Measurements from ENCODE around the gene CEP41.
A peak's percentile ranks its signal among the peaks of the same experiment; 100 is the strongest.

CEP41 gene, protein sequence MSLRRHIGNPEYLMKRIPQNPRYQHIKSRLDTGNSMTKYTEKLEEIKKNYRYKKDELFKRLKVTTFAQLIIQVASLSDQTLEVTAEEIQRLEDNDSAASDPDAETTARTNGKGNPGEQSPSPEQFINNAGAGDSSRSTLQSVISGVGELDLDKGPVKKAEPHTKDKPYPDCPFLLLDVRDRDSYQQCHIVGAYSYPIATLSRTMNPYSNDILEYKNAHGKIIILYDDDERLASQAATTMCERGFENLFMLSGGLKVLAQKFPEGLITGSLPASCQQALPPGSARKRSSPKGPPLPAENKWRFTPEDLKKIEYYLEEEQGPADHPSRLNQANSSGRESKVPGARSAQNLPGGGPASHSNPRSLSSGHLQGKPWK

DNA sequence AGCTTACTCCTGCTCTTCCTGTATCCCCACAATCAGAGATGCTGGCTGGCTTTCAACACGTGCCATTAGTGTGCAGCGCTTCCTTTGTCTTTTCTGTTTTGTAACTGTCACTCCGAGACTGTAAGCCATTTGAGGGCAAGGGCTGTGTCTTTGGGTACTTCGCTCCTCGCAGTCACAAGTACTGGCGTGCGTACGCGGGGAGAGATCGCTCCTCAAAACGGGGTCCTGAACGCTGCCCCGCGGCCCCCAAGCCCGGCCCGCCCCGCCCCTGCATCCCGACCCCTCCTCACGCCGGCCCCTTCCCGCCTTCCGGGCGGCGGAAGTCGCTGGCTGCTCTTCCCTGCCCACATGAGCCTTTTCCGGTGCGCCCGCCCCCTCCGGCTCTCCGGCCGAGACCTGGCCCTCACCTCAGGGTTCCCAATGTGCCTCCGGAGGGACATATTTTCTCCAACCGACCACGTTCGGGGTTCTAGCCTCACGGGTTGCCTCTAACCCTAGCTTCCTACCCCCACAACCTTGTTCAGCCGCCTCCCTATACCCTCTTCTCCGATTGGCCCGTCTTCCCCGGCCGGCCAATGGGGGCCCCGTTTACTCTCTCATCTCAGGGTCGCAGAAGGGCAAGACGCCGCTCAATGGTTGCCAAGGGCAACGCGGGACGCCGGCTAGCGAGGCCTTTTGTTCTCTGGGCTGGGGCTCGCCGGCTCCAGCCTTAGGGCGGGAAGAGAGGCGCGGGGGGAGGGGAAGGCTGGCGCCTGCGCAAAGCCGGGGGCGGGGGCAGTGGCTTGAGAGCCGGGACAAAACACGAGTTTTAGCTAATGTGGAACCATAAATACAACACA, at the start of gene CEP41:
CEP41 (minus strand) TSS at position 490 of the 839 bp plus-strand sequence; CDS start at position 440, 50 bp downstream.
- no peaks in the 10 kb centered on the region for H3K27me3 ChIP-seq (ENCODE audit: control insufficient read depth, insufficient read depth, low read length)
- H3K4me1 ChIP-seq (ENCODE audit: control insufficient read depth, insufficient read depth, low read length) = peaks cover 9% of the 10 kb centered on the region
- peak within 1 kb of the TSS; percentile 99 for H3K27ac ChIP-seq (ENCODE audit: low read depth, low read length)
- no peaks in the 10 kb centered on the region for H3K36me3 ChIP-seq (ENCODE audit: control insufficient read depth, insufficient read depth, low read length)
- H3K9ac ChIP-seq (ENCODE audit: low read depth, low read length) = peak within 1 kb of the TSS; percentile 99
- peak within 1 kb of the TSS; percentile 90 for H3K4me3 ChIP-seq (ENCODE audit: low read depth, low read length)
- no peaks in the 10 kb centered on the region for H3K9me3 ChIP-seq (ENCODE audit: control insufficient read depth, insufficient read depth, low read length)

DNA sequence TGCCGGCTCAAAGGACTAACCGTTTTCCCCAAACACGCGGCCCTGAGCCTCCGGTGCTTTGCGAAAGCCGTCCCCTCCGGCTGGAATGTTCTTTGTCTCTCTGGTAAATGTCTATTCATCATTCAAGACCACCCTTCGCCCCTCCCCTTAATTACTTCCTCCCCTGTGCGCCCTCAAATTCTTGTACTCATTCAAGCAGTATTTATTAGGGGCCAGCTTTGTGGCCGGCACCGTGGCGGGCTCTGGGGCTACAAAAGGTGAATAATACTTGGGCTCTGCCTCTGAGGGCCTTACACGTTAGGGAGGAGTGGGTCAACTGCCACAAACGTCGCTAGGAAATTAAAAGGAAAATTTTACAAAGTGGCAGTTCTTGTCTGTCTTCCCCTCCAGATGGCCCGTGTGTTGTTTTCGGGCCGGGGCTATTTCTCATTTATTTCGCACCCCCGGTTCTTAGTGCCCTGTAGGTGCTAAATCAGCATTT, 49.5 kb upstream of the CEP41 start:
- H3K27me3 ChIP-seq (ENCODE audit: control insufficient read depth, insufficient read depth, low read length) = peaks cover 26% of the 10 kb centered on the region
- H3K36me3 ChIP-seq (ENCODE audit: control insufficient read depth, insufficient read depth, low read length) = peaks cover 4% of the 10 kb centered on the region; the same call in 1 of the 2 replicates
- peak overlapping the region; percentile 44 for H3K27ac ChIP-seq (ENCODE audit: low read depth, low read length)
- H3K4me1 ChIP-seq (ENCODE audit: control insufficient read depth, insufficient read depth, low read length) = peaks cover 13% of the 10 kb centered on the region; the same call in 1 of the 2 replicates
- peak overlapping the region; percentile 37 for H3K9ac ChIP-seq (ENCODE audit: low read depth, low read length)
- peak overlapping the region; percentile 49 for H3K4me3 ChIP-seq (ENCODE audit: low read depth, low read length)
- H3K9me3 ChIP-seq (ENCODE audit: control insufficient read depth, insufficient read depth, low read length) = peaks cover 5% of the 10 kb centered on the region

DNA sequence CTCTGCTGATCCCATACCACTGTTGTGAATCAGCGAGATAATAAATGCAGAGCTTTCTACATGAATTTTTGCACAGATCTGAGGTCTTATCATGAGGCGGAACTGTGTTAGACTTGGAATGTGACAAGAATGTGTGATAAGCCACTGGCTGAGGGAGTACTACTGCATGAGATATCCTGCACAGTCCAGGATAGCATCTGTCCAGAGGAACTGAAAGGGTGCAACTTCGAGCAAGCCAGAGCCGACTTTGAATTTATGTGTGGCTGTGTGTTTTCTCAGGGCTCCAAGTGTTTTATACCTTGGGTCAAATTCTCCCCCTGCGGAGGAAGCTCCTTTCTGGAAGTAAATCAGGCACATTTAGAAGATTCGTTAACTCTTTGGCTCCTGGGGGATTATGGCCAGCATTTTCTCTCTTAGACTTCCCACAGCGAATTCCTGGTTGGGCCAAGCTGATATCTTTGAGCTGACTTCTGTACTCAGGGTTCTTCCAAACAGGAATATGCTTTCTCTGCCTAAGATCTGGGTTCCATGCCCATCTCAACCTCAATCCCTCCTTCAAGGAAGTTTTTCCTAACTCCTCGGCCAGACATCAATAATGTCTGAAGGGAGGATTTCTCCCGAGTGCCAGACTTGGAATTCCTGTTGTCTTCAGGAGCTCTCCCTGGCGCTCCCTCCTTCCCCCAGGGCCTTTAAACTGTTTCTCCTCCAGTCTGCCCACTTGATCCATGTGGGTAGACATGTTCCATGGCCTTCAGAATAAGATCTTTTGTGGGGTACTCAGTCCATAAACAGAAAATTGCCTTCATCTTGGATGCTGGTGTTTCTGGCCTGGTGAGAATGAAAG, 48.5 kb upstream of the CEP41 start:
- peaks cover 5% of the 10 kb centered on the region for H3K9me3 ChIP-seq (ENCODE audit: control insufficient read depth, insufficient read depth, low read length)
- 0 out of 2 replicates have a peak overlapping the region, but pooled peaks have one; percentile 49 for H3K4me3 ChIP-seq (ENCODE audit: low read depth, low read length)
- peaks cover 33% of the 10 kb centered on the region for H3K27me3 ChIP-seq (ENCODE audit: control insufficient read depth, insufficient read depth, low read length)
- peaks cover 13% of the 10 kb centered on the region; the same call in 1 of the 2 replicates for H3K4me1 ChIP-seq (ENCODE audit: control insufficient read depth, insufficient read depth, low read length)
- H3K9ac ChIP-seq (ENCODE audit: low read depth, low read length) = peak overlapping the region; percentile 37; the same call in 1 of the 2 replicates
- H3K27ac ChIP-seq (ENCODE audit: low read depth, low read length) = no peak overlapping the region
- H3K36me3 ChIP-seq (ENCODE audit: control insufficient read depth, insufficient read depth, low read length) = no peaks in the 10 kb centered on the region

DNA sequence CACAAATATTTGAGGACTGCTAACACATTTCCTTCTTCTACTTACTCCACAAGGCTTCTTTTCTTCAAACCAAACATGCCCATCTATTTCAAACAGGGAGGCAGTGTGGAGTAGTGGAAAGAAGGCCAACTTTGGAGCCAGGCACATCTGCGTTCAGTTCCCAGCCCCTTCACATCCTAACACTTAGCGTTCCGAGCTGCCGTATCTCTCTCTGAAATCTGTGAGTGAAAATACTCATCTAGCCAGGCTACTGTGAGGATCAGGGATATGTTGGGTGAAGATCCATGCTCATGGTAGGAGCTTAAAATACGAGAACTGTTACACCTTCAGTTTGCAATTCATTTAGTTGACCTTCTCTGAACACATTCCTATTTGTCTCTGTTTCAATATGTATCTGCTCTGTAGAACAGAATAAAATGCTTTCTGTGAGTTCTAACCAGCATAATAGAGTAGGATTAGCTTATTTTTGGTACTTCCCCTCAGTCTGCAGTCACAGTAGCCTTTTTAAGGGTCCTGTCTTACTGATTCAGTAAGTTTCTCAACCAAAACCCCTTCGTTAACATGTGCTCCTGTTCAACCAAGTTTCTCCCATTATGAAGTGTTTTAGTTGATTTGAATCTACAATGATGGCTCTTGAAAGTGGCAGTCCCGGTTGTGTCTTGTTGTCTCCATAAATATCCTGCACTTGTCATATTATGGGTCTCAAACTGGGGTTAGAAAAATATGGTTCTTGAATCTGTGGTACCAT, 47.8 kb upstream of the CEP41 start:
- peaks cover 31% of the 10 kb centered on the region for H3K27me3 ChIP-seq (ENCODE audit: control insufficient read depth, insufficient read depth, low read length)

DNA sequence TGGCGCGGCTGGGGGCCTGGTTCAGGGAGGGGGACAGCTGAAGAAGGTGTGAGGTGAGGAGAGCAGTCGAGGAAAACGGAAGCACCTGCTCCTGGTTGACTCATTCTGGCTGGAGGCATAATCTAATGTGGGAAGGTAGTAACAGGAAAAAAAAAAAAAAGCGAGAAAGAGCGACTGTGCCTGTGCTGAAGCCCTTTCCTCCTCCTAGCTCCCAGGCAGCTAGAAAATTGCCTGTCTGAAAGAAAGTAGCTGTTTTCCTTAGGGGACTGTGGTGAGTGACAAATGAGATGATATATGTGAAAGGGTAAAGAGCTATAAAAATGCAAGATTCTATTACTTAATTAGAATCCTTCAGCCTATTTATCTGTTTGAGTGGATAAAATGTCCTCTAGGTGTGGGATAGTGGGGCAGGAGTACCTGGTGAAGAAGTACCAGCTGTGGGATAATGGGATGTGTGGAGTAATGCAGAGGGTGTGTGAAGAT, 46.2 kb upstream of the CEP41 start:
- H3K27me3 ChIP-seq (ENCODE audit: control insufficient read depth, insufficient read depth, low read length) = peaks cover 16% of the 10 kb centered on the region
- H3K9me3 ChIP-seq (ENCODE audit: control insufficient read depth, insufficient read depth, low read length) = no peaks in the 10 kb centered on the region
- H3K36me3 ChIP-seq (ENCODE audit: control insufficient read depth, insufficient read depth, low read length) = no peaks in the 10 kb centered on the region
- H3K4me3 ChIP-seq (ENCODE audit: low read depth, low read length) = peak overlapping the region; percentile 84
- no peak overlapping the region for H3K27ac ChIP-seq (ENCODE audit: low read depth, low read length)
- H3K9ac ChIP-seq (ENCODE audit: low read depth, low read length) = peak overlapping the region; percentile 79
- peaks cover 6% of the 10 kb centered on the region; the same call in 1 of the 2 replicates for H3K4me1 ChIP-seq (ENCODE audit: control insufficient read depth, insufficient read depth, low read length)

More for the DNA sequence above, 47.8 kb upstream of the CEP41 start:
- H3K27ac ChIP-seq (ENCODE audit: low read depth, low read length) = no peak overlapping the region
- peaks cover 6% of the 10 kb centered on the region; the same call in 1 of the 2 replicates for H3K4me1 ChIP-seq (ENCODE audit: control insufficient read depth, insufficient read depth, low read length)
- peaks cover 5% of the 10 kb centered on the region for H3K9me3 ChIP-seq (ENCODE audit: control insufficient read depth, insufficient read depth, low read length)
- no peak overlapping the region for H3K9ac ChIP-seq (ENCODE audit: low read depth, low read length)
- H3K36me3 ChIP-seq (ENCODE audit: control insufficient read depth, insufficient read depth, low read length) = no peaks in the 10 kb centered on the region
- no peak overlapping the region for H3K4me3 ChIP-seq (ENCODE audit: low read depth, low read length)

DNA sequence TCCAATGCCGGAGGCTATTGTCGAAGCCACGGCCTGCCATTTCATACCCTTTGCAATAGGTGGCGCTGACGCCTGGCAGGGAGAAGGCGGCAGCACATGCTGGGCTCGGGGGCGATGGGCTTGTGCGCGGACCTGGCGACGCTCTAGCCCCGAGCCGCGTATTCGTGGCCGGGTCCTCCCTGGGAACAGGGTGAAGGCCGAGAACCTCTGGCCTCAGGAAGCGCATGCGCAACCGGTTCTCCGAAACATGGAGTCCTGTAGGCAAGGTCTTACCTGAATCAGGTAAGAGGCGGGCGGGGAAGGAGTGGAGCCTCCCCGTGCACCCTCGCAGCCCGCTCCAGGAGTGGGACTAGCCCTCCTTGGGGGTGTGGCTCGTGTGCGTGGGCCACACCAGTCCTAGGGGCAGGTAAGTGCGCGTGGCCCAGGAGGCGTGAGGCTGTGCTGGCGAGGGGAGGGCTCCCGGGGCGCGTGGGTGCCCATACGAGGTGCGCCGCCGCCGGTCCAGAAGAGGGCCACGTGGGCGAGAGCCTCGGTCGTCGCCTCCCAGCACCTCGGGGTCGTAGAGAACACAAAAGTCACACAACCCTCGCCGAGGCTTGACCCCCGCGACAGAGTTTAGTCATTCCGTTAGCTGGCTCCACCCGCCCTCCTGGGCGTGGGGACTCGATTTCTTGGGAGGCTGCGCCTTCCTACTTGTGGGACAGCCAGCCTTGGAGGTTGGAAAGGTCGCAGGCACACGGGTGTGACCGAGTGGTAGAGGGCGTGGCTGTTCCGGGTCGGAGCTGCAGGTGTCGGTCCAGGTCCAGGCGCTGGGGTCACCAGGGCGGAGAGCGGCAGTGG, 45.5 kb upstream of the CEP41 start:
- H3K9me3 ChIP-seq (ENCODE audit: control insufficient read depth, insufficient read depth, low read length) = no peaks in the 10 kb centered on the region
- H3K27me3 ChIP-seq (ENCODE audit: control insufficient read depth, insufficient read depth, low read length) = peaks cover 12% of the 10 kb centered on the region
- no peaks in the 10 kb centered on the region for H3K36me3 ChIP-seq (ENCODE audit: control insufficient read depth, insufficient read depth, low read length)
- peaks cover 6% of the 10 kb centered on the region; the same call in 1 of the 2 replicates for H3K4me1 ChIP-seq (ENCODE audit: control insufficient read depth, insufficient read depth, low read length)
- peak overlapping the region; percentile 84 for H3K4me3 ChIP-seq (ENCODE audit: low read depth, low read length)
- no peak overlapping the region for H3K27ac ChIP-seq (ENCODE audit: low read depth, low read length)
- peak overlapping the region; percentile 79 for H3K9ac ChIP-seq (ENCODE audit: low read depth, low read length)

DNA sequence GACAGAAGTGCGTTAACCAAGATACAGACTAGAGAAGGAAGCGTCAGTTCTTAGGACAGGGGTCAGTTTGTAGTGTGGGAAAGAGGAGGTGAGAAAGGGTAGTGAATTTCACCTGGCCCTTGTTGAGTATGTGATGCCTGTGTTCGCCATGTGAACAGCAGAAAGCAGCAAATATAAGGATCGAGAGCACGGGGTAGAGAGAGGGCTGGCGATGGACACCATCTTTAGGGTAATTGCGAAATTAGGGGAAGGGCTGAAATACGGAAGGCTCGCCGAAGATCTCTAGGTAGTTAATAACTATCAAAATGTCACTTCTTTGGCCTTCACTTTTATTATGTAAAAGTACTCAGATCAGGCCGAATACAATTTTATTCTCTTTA, 44.9 kb upstream of the CEP41 start:
- H3K9me3 ChIP-seq (ENCODE audit: control insufficient read depth, insufficient read depth, low read length) = no peaks in the 10 kb centered on the region
- H3K9ac ChIP-seq (ENCODE audit: low read depth, low read length) = no peak overlapping the region
- H3K27ac ChIP-seq (ENCODE audit: low read depth, low read length) = no peak overlapping the region
- H3K27me3 ChIP-seq (ENCODE audit: control insufficient read depth, insufficient read depth, low read length) = peaks cover 8% of the 10 kb centered on the region; the same call in 1 of the 2 replicates
- peaks cover 6% of the 10 kb centered on the region; the same call in 1 of the 2 replicates for H3K4me1 ChIP-seq (ENCODE audit: control insufficient read depth, insufficient read depth, low read length)
- no peaks in the 10 kb centered on the region for H3K36me3 ChIP-seq (ENCODE audit: control insufficient read depth, insufficient read depth, low read length)
- peak overlapping the region; percentile 84 for H3K4me3 ChIP-seq (ENCODE audit: low read depth, low read length)

DNA sequence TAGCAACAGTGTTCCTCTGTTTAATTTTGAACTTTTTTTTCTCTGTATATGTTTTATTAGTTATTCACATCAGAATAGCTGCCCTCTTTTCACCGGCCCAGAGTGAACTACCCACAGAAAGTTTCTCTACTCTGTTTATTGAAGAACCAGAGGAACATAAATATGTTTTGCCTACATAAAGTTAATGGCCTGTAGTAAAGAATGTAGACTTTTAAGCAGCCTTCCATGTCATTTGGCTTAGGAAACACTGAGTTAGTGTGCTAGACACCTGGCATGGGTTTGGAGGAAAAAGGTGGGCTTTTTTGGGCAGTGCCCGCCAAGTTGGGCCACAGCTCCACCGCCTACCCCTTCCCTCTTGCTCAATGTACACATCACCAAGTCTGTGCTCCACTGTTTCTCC, 42.2 kb upstream of the CEP41 start:
- no peak overlapping the region for H3K27ac ChIP-seq (ENCODE audit: low read depth, low read length)
- H3K4me1 ChIP-seq (ENCODE audit: control insufficient read depth, insufficient read depth, low read length) = no peaks in the 10 kb centered on the region; the same call in 1 of the 2 replicates
- H3K36me3 ChIP-seq (ENCODE audit: control insufficient read depth, insufficient read depth, low read length) = no peaks in the 10 kb centered on the region
- H3K4me3 ChIP-seq (ENCODE audit: low read depth, low read length) = no peak overlapping the region
- H3K27me3 ChIP-seq (ENCODE audit: control insufficient read depth, insufficient read depth, low read length) = peaks cover 8% of the 10 kb centered on the region; the same call in 1 of the 2 replicates
- no peaks in the 10 kb centered on the region for H3K9me3 ChIP-seq (ENCODE audit: control insufficient read depth, insufficient read depth, low read length)
- H3K9ac ChIP-seq (ENCODE audit: low read depth, low read length) = no peak overlapping the region

DNA sequence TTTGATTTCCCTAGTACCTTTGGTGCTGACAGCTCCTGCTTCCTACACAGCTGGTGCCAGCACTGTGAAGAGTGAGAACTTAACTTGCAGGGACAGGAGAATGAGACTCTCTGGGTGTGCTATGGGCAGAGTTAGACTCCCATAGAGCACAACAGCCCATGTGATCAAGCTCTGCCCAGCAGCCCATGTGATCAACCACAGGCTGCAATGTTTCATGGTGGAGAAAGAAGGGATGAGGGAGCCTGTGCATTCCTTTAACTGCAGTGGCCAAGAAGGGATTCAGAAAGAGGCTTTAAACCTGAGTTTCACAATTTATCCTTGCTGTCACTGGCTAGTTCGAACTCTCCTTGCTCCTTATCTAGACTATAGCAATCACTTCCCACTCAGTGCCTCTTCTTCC, 41.1 kb upstream of the CEP41 start:
- Histone ChIP-seq H3K4me1 (ENCODE audit: control insufficient read depth, insufficient read depth, low read length) (no peaks in the 10 kb centered on the region; the same call in 1 of the 2 replicates), H3K27ac (ENCODE audit: low read depth, low read length) (no peak overlapping the region), H3K4me3 (ENCODE audit: low read depth, low read length) (no peak overlapping the region), H3K9ac (ENCODE audit: low read depth, low read length) (no peak overlapping the region), H3K9me3 (ENCODE audit: control insufficient read depth, insufficient read depth, low read length) (no peaks in the 10 kb centered on the region), H3K36me3 (ENCODE audit: control insufficient read depth, insufficient read depth, low read length) (no peaks in the 10 kb centered on the region), H3K27me3 (ENCODE audit: control insufficient read depth, insufficient read depth, low read length) (peaks cover 8% of the 10 kb centered on the region; the same call in 1 of the 2 replicates)
